SJCRH30 (cell line): ENCODE results near the gene SLC12A3. TPM values are rescaled to one million over a fixed set of nuclear protein-coding genes. Genes with fewer than 3 reads are reported as not detected.
A peak's percentile ranks its signal among the peaks of the same experiment; 100 is the strongest.

ENCODE experiments used
- DNase-seq, 2 experiments: peaks; one replicate each; pipeline ENCODE4 v3.0.0-alpha.2; 2015 to 2020
- H3K27ac ChIP-seq: fragments of 250-450 bp; sonication (Bioruptor Pico); 2 replicates; pipeline ENCODE4 v1.5.1; 2020; ENCODE audit warnings: mild to moderate bottlenecking, moderate library complexity
- H3K27me3 ChIP-seq: fragments of 250-450 bp; sonication (Bioruptor Pico); 2 replicates; pipeline ENCODE4 v1.5.1; 2020; ENCODE audit warnings: mild to moderate bottlenecking, moderate library complexity
- H3K36me3 ChIP-seq: fragments of 250-450 bp; sonication (Bioruptor Pico); 2 replicates; pipeline ENCODE4 v1.5.1; 2020; ENCODE audit warnings: mild to moderate bottlenecking, moderate library complexity
- H3K4me1 ChIP-seq: fragments of 250-450 bp; sonication (Bioruptor Pico); 2 replicates; pipeline ENCODE4 v1.5.1; 2020; ENCODE audit warnings: mild to moderate bottlenecking, moderate library complexity
- H3K4me3 ChIP-seq: fragments of 250-450 bp; sonication (Bioruptor Pico); 2 replicates; pipeline ENCODE4 v1.5.1; 2020; ENCODE audit warnings: mild to moderate bottlenecking, moderate library complexity
- H3K9me3 ChIP-seq: fragments of 250-450 bp; sonication (Bioruptor Pico); replicated peaks from 2 replicates; pipeline ENCODE4 v1.5.1; 2020; ENCODE audit warnings: mild to moderate bottlenecking, moderate library complexity
- total RNA-seq: library from RNA; depleted of rRNA; stranded (reverse); fragments of >200 nt; shearing (Covaris generic); gene quantifications from 2 replicates; pipeline ENCODE4 v1.2.3, GENCODE V29; 2014

SLC12A3 gene
- total RNA-seq, 1 experiment from 2014 or later, result not detected

DNA sequence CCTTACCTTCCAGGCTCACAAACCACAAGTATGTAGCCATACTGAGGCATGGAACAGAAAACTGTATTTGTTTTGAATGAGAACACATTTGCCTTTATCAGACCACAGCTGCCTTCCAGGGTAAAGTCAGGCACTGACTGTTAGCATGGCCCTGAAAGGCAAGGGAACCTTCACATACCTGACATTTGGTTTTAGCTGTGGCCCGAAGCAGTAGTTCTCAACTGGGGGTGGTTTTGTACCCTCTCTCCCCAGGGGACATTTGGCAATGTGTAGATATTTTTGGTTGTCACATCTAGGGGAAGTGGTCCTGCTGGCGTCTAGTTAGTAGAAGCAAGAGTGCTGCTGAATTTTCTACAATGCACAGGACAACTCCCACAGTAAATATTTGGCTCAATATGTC is 76.1 kb downstream of the SLC12A3 start:
- Histone ChIP-seq H3K27me3 (no peaks in the 10 kb centered on the region), H3K4me1 (peaks cover 47% of the 10 kb centered on the region), H3K4me3 (no peak overlapping the region), H3K9me3 (no peaks in the 10 kb centered on the region), H3K27ac (no peak overlapping the region), H3K36me3 (peaks cover 88% of the 10 kb centered on the region)
- no peak for DNase-seq

DNA sequence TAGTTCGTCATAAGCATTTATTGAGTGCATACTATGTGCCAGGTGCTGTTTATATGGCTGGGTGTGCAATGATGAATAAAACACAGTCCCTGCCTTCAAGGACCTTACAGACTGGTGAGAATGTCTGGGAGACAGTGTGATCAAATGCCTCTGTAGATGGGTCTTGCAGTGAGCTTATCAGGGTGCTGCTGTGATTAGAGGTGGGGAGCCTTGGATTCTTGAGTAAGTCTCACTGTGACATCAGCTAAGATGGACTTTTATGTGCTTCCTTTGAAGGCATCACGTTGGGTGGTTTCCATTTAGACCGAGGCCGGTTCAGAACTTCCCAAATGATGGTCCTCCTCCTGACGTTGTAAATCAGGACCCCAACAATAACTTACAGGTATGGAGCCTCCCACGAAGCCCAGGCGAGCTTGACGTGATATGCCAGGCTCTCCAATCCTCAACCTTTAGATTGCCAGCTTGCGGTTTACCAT is 76.9 kb downstream of the SLC12A3 start:
- H3K27me3 ChIP-seq, result no peaks in the 10 kb centered on the region
- H3K36me3 ChIP-seq, result peaks cover 84% of the 10 kb centered on the region
- peaks cover 39% of the 10 kb centered on the region for H3K4me1 ChIP-seq
- H3K27ac ChIP-seq, result no peak overlapping the region
- no peak overlapping the region for H3K4me3 ChIP-seq
- H3K9me3 ChIP-seq, result no peaks in the 10 kb centered on the region
- no peak for DNase-seq

DNA sequence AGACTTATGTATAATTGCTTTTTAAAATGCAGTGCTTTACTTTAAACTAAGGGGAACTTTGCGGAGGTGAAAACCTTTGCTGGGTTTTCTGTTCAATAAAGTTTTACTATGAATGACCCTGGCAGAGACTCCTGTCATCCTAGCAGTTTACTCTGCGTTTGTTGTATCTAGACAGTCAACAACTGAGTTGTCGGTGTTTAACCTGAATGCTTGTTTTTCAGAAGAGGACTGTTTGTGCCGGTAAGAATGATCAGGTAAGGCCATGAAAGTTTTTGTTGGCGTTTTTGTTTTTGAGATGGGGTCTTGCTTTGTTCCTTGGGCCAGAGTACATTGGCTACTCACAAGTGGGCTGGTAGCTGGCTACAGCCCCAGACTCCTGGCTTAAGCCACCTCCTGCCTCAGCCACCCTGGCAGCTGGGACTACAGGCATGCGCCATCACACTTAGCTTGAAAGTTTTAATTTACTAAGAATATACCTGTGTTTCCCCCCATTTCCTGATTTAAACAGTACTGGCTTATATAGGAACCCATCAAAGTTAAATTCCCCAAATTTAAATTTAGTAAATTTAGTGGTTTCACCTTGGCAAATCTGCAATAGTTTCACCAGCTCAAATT is 78.9 kb downstream of the SLC12A3 start:
- Histone ChIP-seq H3K4me1 (peaks cover 29% of the 10 kb centered on the region), H3K36me3 (peaks cover 66% of the 10 kb centered on the region), H3K27me3 (no peaks in the 10 kb centered on the region), H3K9me3 (no peaks in the 10 kb centered on the region), H3K4me3 (no peak overlapping the region), H3K27ac (no peak overlapping the region)
- DNase-seq, result no peak

DNA sequence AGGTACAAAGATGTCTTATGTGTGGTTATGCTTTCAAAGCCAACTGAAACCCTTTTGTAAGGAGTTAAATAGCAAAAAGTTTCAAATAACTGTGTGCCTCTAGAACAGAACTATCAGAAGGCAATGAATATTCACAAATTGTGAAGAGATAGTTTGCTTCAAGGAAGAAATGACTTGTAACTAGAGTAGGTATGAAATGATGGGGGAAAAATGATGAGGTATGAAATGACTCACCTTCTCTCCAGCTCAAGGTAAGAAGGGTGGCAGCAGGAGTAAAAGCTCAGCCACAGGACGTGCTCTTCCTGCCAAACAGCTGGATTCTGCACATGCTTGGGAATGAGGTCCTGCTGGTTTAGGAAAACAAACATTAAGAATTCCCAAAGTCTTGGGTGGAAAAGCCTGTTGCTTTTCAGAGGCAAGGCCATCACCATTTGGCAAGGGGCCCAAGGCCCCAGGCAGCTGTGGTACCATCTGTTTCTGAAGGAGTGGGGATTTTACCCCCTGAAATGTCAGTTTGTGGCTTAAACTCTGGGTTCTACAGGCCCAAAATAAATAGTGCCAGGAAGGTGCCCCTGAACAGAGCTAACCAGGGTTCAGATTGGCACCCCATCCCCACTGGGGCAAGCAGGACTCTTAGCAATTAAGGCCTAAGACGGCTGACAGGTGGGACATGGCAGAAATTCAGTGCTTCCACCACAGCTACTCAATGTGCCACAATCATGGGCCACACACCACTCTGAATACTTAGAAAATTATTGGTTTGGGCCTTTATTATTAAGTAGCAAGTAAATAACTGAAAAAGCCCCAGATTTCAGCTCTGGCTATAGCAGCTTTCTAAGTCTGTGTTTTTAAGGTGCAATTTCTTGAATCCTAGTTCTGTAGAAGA is 80.2 kb downstream of the SLC12A3 start:
- Histone ChIP-seq H3K9me3 (no peaks in the 10 kb centered on the region), H3K27ac (peak overlapping the region; percentile 23; the same call in 1 of the 2 replicates), H3K4me1 (peaks cover 29% of the 10 kb centered on the region), H3K27me3 (no peaks in the 10 kb centered on the region), H3K4me3 (no peak overlapping the region), H3K36me3 (peaks cover 52% of the 10 kb centered on the region)
- DNase-seq, result peak; percentile 85 to 94

DNA sequence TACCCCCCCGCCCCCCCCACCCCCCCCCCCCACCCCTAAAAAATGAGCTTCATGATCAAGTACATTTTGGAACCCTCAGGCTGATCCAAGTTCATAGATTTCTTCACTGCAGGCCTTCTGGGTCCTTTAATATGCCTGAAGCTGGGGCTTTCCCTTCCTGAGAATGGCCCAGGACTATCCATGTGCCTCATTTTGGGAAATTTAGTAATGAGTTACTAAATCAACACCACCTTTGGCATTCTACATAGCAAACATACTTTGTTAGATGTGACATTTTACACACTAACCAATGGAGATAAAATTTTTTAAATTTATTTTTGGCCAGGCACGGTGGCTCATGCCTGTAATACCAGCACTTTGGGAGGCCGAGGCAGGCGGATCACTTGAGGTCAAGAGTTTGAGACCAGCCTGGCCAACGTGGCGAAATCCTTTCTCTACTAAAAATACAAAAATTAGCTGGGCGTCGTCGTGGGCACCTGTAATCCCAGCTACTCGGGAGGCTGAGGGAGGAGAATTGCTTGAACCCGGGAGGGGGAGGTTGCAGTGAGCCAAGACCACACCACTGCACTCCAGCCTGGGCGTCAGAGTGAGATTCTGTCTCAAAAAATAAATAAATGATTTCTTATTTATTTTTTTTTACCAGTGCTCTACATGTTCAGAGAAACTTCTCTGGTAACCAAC is 81.0 kb downstream of the SLC12A3 start:
- DNase-seq, result no peak
- H3K4me3 ChIP-seq, result no peak overlapping the region
- H3K9me3 ChIP-seq, result no peaks in the 10 kb centered on the region
- peaks cover 29% of the 10 kb centered on the region for H3K4me1 ChIP-seq
- peaks cover 44% of the 10 kb centered on the region for H3K36me3 ChIP-seq
- no peak overlapping the region for H3K27ac ChIP-seq
- H3K27me3 ChIP-seq, result no peaks in the 10 kb centered on the region

DNA sequence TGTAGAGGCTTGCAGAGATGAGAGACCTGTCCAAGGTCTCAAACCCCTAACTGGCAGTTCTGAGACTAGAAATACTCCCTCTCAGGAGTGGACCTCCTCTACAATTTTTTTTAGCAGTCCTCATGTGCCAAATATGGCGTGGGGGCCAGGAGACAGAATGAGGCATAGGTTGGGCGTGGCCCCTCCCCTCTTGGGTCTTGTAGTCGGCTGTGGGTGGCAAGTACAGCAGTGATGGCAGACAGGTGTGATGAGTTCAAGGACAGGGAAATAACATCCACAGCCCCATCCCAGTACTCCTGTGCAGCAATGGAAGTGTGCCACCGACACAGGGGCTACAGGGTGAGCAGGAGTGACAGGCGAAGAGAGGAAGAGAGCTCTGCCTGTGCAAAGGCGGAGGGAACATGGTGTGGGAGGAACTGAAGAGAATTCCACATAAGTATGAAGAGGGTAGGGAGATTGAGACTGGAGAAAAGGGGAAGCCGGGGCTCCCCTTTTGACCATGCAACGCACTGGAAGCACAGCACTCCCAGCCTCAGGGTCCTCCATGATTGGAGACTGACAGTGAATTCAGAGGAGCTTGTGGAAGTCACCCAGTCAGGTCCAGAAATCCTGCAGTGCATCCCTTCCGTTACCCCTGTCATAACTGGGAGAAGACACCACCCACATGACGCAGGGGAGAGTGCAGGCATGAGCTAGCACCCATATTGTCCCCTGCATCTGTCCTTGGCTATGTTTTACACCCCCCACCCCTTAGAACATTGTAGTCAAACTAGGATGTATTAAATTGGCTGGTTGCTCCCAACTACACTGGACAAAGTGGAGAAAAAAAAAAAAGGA is 82.0 kb downstream of the SLC12A3 start:
- Histone ChIP-seq H3K27me3 (no peaks in the 10 kb centered on the region), H3K27ac (no peak overlapping the region), H3K4me1 (peaks cover 33% of the 10 kb centered on the region), H3K9me3 (no peaks in the 10 kb centered on the region), H3K4me3 (no peak overlapping the region), H3K36me3 (peaks cover 34% of the 10 kb centered on the region)
- no peak for DNase-seq

DNA sequence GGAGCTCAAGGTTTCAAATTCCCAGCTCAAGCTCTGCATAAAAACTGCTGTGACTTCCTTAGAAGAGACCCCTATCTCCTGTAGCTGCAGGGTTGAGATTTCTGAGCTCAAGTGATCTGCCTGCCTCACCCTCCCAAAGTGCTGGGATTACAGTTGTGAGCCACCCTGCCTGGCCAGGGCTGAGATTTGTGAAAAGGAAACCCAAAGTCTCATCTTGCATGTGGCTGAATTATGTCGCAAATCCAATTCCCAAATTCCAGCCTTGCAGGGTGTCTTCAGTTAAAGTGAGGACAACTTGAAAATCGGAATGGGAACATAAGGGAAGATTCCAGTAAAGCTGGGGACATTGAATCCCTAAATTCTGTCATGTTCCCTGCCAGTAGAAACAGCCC is 82.6 kb downstream of the SLC12A3 start:
- H3K4me1 ChIP-seq, result peaks cover 38% of the 10 kb centered on the region
- DNase-seq, result no peak
- no peak overlapping the region for H3K27ac ChIP-seq
- no peaks in the 10 kb centered on the region for H3K27me3 ChIP-seq
- no peak overlapping the region for H3K4me3 ChIP-seq
- H3K36me3 ChIP-seq, result peaks cover 28% of the 10 kb centered on the region
- no peaks in the 10 kb centered on the region for H3K9me3 ChIP-seq

DNA sequence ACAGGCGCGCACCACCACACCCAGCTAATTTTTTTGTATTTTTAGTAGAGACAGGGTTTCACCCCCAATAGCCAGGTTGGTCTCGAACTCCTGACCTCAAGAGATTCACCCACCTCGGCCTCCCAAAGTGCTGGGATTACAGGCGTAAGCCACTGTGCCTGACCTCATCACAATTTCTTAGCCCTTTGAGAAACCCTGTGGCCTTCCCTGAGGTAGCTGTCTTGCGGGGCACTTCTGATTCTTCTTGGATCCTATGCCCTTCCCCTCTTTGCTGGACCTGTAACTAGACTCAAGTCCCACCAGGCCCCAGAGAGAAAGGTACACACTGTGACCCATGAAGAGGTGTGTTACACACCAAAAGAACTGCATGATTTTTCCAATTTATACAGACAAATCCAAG is 83.2 kb downstream of the SLC12A3 start:
- H3K4me1 ChIP-seq, result peaks cover 35% of the 10 kb centered on the region
- H3K27me3 ChIP-seq, result no peaks in the 10 kb centered on the region
- H3K4me3 ChIP-seq, result no peak overlapping the region
- H3K27ac ChIP-seq, result no peak overlapping the region
- peaks cover 22% of the 10 kb centered on the region for H3K36me3 ChIP-seq
- DNase-seq, result no peak
- no peaks in the 10 kb centered on the region for H3K9me3 ChIP-seq

DNA sequence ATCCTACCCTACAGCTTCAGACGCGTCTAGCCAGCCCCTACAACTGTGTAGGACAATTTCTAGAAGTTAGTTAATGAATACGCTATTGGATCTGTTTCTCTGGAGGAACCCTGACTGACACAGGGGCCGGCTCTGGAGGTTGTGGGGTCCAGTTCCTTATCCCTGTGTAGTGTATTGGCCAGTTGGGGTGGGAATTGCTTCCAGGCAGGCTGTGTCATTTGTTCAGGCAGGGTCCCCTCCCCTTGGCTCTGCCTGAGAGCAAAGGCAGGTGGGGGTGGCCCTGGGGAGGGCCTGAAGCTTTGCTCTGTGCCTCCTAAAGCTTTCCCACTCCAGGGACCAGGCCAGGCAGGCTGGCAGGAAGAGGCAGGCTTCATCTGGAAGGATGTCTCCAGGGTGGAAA is 85.0 kb downstream of the SLC12A3 start:
- DNase-seq, result no peak
- Histone ChIP-seq H3K27ac (no peak overlapping the region), H3K27me3 (no peaks in the 10 kb centered on the region), H3K4me1 (peaks cover 17% of the 10 kb centered on the region), H3K9me3 (0 out of 2 replicates have a peak, but pooled peaks cover 2% of the 10 kb centered on the region), H3K36me3 (peaks cover 7% of the 10 kb centered on the region; the same call in 1 of the 2 replicates), H3K4me3 (no peak overlapping the region)

DNA sequence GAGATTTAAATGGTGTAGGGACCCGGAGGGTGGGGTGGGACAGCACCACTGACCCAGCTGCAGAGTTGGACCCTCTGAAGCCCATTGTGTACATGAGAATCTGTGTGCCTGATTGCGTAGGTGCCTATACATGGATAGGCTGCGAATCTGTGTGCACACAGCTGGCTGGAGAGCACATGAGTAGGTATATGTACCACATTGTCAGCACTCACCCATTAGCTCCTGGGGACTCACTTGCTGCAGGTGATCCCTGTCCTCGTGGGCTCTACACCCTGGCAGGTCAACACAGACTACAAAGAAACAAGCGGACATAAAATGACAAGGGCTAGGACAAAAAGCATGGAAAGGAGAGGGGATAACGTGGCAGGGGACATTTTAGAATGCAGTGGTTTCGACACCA is 85.4 kb downstream of the SLC12A3 start:
- no peak for DNase-seq
- no peaks in the 10 kb centered on the region for H3K27me3 ChIP-seq
- 0 out of 2 replicates have a peak, but pooled peaks cover 2% of the 10 kb centered on the region for H3K9me3 ChIP-seq
- no peak overlapping the region for H3K27ac ChIP-seq
- no peak overlapping the region for H3K4me3 ChIP-seq
- H3K36me3 ChIP-seq, result peaks cover 7% of the 10 kb centered on the region; the same call in 1 of the 2 replicates
- peaks cover 13% of the 10 kb centered on the region for H3K4me1 ChIP-seq

DNA sequence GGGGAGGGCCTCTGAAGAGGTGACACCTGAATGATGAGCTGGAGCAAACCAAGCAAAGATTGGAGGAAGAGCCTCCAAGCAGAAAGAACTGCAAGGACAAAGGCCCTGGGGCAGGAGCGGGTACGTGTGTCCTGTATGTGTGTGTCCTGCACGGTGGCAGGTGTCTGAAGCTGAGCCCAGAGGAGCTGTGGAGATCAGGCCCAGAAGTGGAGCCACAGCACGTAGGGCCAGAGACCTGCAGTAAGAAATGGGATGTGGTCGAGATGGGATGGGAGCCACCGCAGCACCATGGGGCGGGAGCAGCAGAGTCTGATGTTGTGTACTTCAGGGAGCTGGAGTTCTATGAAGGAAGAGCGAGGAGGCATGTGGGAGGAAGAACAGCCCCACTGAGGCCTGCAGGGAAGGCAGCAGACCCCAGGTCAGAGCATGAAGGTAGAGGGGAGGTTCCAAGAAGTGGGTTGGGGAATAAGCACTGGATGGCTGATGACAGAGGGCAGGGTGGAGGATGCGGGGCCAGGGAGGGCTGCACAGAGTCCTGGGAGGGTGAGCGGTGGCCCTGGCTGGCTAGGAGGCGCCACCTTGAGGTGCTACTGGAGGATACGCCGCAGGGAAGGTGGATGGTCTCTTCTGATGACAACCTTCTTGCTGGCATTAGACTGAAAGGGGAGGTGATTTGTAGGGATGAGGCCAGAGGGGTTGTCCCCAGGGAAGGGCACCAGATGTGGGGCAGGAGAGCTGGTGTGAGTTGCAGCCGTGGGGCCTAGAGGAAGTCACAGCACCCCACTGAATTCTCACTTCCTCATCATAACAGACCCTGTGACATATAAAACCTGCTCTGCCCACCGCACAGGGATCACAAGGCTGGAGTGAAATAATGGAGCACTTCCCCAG is 86.1 kb downstream of the SLC12A3 start:
- peaks cover 4% of the 10 kb centered on the region; the same call in 1 of the 2 replicates for H3K36me3 ChIP-seq
- H3K27me3 ChIP-seq, result no peaks in the 10 kb centered on the region
- DNase-seq, result peak; percentile 76 to 88

DNA sequence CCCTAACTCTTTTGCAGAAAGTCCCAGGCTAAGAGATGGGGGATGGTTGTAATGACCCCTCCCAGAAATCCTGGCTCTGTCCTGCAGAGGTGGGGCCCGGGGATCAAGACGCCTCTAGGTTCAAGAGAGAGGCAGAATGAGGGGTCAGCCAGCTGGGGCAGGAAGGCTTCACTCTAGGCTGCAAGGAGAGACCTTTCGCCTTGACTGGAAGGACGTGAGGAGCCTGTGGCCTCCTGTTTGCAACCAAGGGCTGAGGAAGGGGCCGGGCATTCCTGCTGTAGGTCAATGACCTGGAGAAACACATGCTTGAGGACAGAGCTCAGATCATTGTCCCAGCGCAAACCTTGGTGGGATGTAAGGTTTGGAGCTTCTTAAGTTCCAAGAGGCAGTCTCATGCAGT is 88.0 kb downstream of the SLC12A3 start:
- H3K4me1 ChIP-seq, result peaks cover 9% of the 10 kb centered on the region
- H3K36me3 ChIP-seq, result no peaks in the 10 kb centered on the region
- no peak overlapping the region for H3K27ac ChIP-seq
- DNase-seq, result no peak
- H3K9me3 ChIP-seq, result peaks cover 6% of the 10 kb centered on the region; the same call in 1 of the 2 replicates
- H3K27me3 ChIP-seq, result no peaks in the 10 kb centered on the region; the same call in 1 of the 2 replicates
- no peak overlapping the region for H3K4me3 ChIP-seq

More for the DNA sequence above, 86.1 kb downstream of the SLC12A3 start:
- no peak overlapping the region for H3K4me3 ChIP-seq
- H3K9me3 ChIP-seq, result peaks cover 5% of the 10 kb centered on the region; the same call in 1 of the 2 replicates
- H3K27ac ChIP-seq, result no peak overlapping the region
- peaks cover 9% of the 10 kb centered on the region for H3K4me1 ChIP-seq

DNA sequence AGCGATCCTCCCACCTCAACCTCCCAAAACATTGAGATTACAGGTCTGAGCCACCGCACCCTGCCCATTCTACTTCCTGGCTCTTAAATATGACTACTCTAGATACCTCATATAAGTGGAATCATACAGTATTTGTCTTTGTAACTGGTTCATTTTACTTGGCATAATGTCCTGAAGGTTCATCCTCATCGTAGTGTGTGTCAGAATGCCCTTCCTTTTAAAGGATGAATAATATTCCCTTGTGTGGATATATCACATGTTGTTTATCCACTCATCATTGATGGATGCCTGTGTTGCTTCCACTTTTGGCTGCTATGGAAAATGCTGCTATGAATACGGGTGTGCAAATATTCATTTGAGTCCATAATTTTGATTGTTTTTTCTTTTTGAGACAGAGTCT is 91.1 kb downstream of the SLC12A3 start:
- no peak overlapping the region for H3K4me3 ChIP-seq
- H3K4me1 ChIP-seq, result peaks cover 14% of the 10 kb centered on the region
- H3K36me3 ChIP-seq, result no peaks in the 10 kb centered on the region
- no peaks in the 10 kb centered on the region; the same call in 1 of the 2 replicates for H3K27me3 ChIP-seq
- H3K27ac ChIP-seq, result no peak overlapping the region
- DNase-seq, result no peak
- H3K9me3 ChIP-seq, result peaks cover 6% of the 10 kb centered on the region; the same call in 1 of the 2 replicates
